Endothelial cell of umbilical vein (primary cell): ENCODE results near the gene CCR9. TPM values are rescaled to one million over a fixed set of nuclear protein-coding genes. Genes with fewer than 3 reads are reported as not detected.

ENCODE experiments used
- BruUV-seq: library from RNA; stranded (reverse); fragments of 400-500 nt; replicated peaks from 2 replicates; lab custom pipeline; 2021; lab: Mats Ljungman, UMichigan
- CTCF ChIA-PET: fragments of 300-600, 350-600 bp; sonication (Branson Sonifier 250); formaldehyde crosslinking; loops from one replicate; lab custom pipeline; 2021; ENCODE audit warnings: antibody characterized with exemption, inconsistent platforms; lab: Charles Lee
- POLR2A ChIA-PET: fragments of 300-600, 350-600 bp; sonication (Branson Sonifier 250); formaldehyde crosslinking; loops from one replicate; lab custom pipeline; 2021; ENCODE audit warnings: antibody characterized with exemption, inconsistent platforms; lab: Charles Lee
- DNase-seq: peaks from one replicate; pipeline ENCODE4 v3.0.0-alpha.2; 2011; ENCODE audit warnings: low read depth, low spot score
- FAIRE-seq: peaks from 2 replicates; lab custom pipeline; 2011; peaks lifted over from hg19 to GRCh38; lab: Jason Lieb, UNC
- H2AFZ ChIP-seq: 2 replicates; pipeline ENCODE4 v1.6.0; 2012; ENCODE audit warnings: low read depth, low read length, control low read depth, inconsistent platforms
- H3K27ac ChIP-seq: 2 replicates; pipeline ENCODE4 v1.5.1; 2011; ENCODE audit warnings: low read depth, mild to moderate bottlenecking, control low read depth, low read length, moderate library complexity; ENCODE audit not compliant: insufficient read depth
- H3K27me3 ChIP-seq, 2 experiments: 2 replicates each; pipeline versions ENCODE4 v1.6.0 to v1.6.1; 2011; ENCODE audit warnings: low read length in 2 of 2, mixed read lengths in 1 of 2; ENCODE audit not compliant: control insufficient read depth in 2 of 2, insufficient read depth in 2 of 2
- H3K36me3 ChIP-seq, 2 experiments: 2 replicates in 1 of 2; 3 replicates in 1 of 2; pipeline ENCODE4 v1.5.1; 2011; ENCODE audit warnings: low read length in 2 of 2, mild to moderate bottlenecking in 1 of 2, moderate library complexity in 1 of 2; ENCODE audit not compliant: control insufficient read depth in 2 of 2, insufficient read depth in 2 of 2; ENCODE audit errors: extremely low read depth in 1 of 2
- H3K4me1 ChIP-seq: 3 replicates; pipeline ENCODE4 v1.5.1; 2011; ENCODE audit warnings: mild to moderate bottlenecking, low read length; ENCODE audit not compliant: control insufficient read depth, insufficient read depth; ENCODE audit errors: extremely low read depth
- H3K4me2 ChIP-seq: 2 replicates; pipeline ENCODE4 v1.6.1; 2011; ENCODE audit warnings: low read length, control low read depth, mixed read lengths; ENCODE audit not compliant: insufficient read depth
- H3K4me3 ChIP-seq, 3 experiments: fragments of 200-600 bp in 1 of 3; sonication (generic), shearing (Covaris generic) in 1 of 3; replicated peaks in 1 of 3; 2 replicates each; pipeline ENCODE4 v1.5.1; 2011 to 2016; ENCODE audit warnings: control low read depth in 3 of 3, low read length in 3 of 3, mild to moderate bottlenecking in 2 of 3, inconsistent platforms in 1 of 3, low read depth in 1 of 3, moderate library complexity in 1 of 3; ENCODE audit not compliant: insufficient read depth in 1 of 3
- H3K79me2 ChIP-seq: 2 replicates; pipeline ENCODE4 v1.6.0; 2012; ENCODE audit warnings: low read length, inconsistent platforms; ENCODE audit not compliant: control insufficient read depth, insufficient read depth
- H3K9ac ChIP-seq: replicated peaks from 2 replicates; pipeline ENCODE3; 2011; ENCODE audit warnings: low read length, control low read depth; ENCODE audit not compliant: insufficient read depth; ENCODE audit errors: extremely low read depth
- H3K9me1 ChIP-seq: replicated peaks from 3 replicates; pipeline ENCODE4 v1.6.0; 2011; ENCODE audit warnings: mild to moderate bottlenecking, low read length; ENCODE audit not compliant: control insufficient read depth, insufficient read depth; ENCODE audit errors: extremely low read depth
- H3K9me3 ChIP-seq: replicated peaks from 2 replicates; pipeline ENCODE4 v1.5.1; 2012; ENCODE audit warnings: low read length, inconsistent platforms; ENCODE audit not compliant: control insufficient read depth, insufficient read depth
- H4K20me1 ChIP-seq: replicated peaks from 2 replicates; pipeline ENCODE3; 2011; ENCODE audit warnings: mild to moderate bottlenecking, low read length; ENCODE audit not compliant: control insufficient read depth, insufficient read depth; ENCODE audit errors: extremely low read depth
- CTCF ChIP-seq, 2 donors: IDR thresholded peaks; 1 replicate in 1 of 2; 2 replicates in 1 of 2; pipeline ENCODE4 v1.5.1; 2011; ENCODE audit warnings: low read length in 2 of 2, mild to moderate bottlenecking in 2 of 2, moderate library complexity in 2 of 2, control low read depth in 1 of 2, inconsistent platforms in 1 of 2, low read depth in 1 of 2; ENCODE audit not compliant: insufficient read depth in 1 of 2; ENCODE audit errors: extremely low read depth in 1 of 2
- EZH2 ChIP-seq: IDR thresholded peaks from 2 replicates; pipeline ENCODE4 v1.6.1; 2012; ENCODE audit warnings: borderline replicate concordance, low read depth, mild to moderate bottlenecking, moderate library complexity, low read length, inconsistent platforms; ENCODE audit not compliant: severe bottlenecking
- FOS ChIP-seq: IDR thresholded peaks from 2 replicates; pipeline ENCODE4 v1.6.1; 2011; ENCODE audit warnings: mild to moderate bottlenecking, low read length, moderate library complexity, borderline replicate concordance; ENCODE audit not compliant: insufficient read depth
- GATA2 ChIP-seq: IDR thresholded peaks from 2 replicates; pipeline ENCODE4 v1.7.0; 2011; ENCODE audit warnings: low read depth, mild to moderate bottlenecking, moderate library complexity, mixed read lengths, low read length; ENCODE audit not compliant: insufficient read length, insufficient read depth
- JUN ChIP-seq: IDR thresholded peaks from 2 replicates; pipeline ENCODE4 v1.6.1; 2011; ENCODE audit warnings: borderline replicate concordance, low read depth; ENCODE audit not compliant: insufficient read length, insufficient read depth
- MAX ChIP-seq: IDR thresholded peaks from 2 replicates; pipeline ENCODE4 v1.6.1; 2011; ENCODE audit not compliant: insufficient read depth, insufficient read length
- MYC ChIP-seq: IDR thresholded peaks from one replicate; pipeline ENCODE4 v1.6.1; 2011; ENCODE audit warnings: mild to moderate bottlenecking, low read depth, low read length
- POLR2A ChIP-seq: IDR thresholded peaks from 2 replicates; pipeline ENCODE4 v1.6.1; 2012; ENCODE audit warnings: low read depth, mild to moderate bottlenecking, control low read depth, low read length
- POLR2AphosphoS5 ChIP-seq: IDR thresholded peaks from 2 replicates; pipeline ENCODE4 v1.6.1; 2012; ENCODE audit warnings: low read depth, mild to moderate bottlenecking, control low read depth, low read length, moderate library complexity; ENCODE audit not compliant: insufficient read depth
- dilution Hi-C: fragments of 300-500 bp; cut with MboI; formaldehyde crosslinking; loops from one replicate; pipeline ENCODE4 v1.15.0; 2019; ENCODE audit warnings: low sequenced_read_pairs; ENCODE audit not compliant: extremely low pct_ligation_motif_present
- intact Hi-C: fragments of 100-400 bp; cut with micrococcal nuclease; formaldehyde crosslinking; loops from one replicate; pipeline ENCODE4 v1.10.0; 2022
- polyA plus RNA-seq, 4 experiments: library from polyadenylated mRNA; depleted of rRNA in 3 of 4; stranded (reverse) in 3 of 4; unstranded in 1 of 4; fragments of >200 nt; gene quantifications; 2 replicates each; pipeline versions ENCODE4 v1.2.1 to v1.2.3, GENCODE V29; 2011 to 2012; ENCODE audit warnings: missing spikeins in 1 of 4
- total RNA-seq: library from RNA; stranded (reverse); gene quantifications from 2 replicates; pipeline ENCODE4 v1.2.3, GENCODE V29; 2021

The CCR9 gene
- total and polyA plus RNA-seq, 2 donors (not counting 3 experiments of a cell fraction or from before 2014, with no cell fraction given) = not detected

GRCh38 chr3:45873638-45874037 is 12.7 kb upstream of the CCR9 start:
- POLR2A ChIA-PET = no interaction called here

More at GRCh38 chr3:45873638-45874037, 12.7 kb upstream of the CCR9 start:
- no peaks in the 10 kb centered on the region for H4K20me1 ChIP-seq
- no TSS peak for BruUV-seq
- H3K9ac ChIP-seq = no peak overlapping the region
- no peaks in the 10 kb centered on the region for H3K9me3 ChIP-seq
- H3K27me3 ChIP-seq = peaks cover 5 to 8% of the 10 kb centered on the region in 2 experiments
- no peaks in the 10 kb centered on the region for H3K36me3 ChIP-seq
- DNase-seq (no peak), FAIRE-seq (no peak)
- TF ChIP-seq MAX (no peak), POLR2AphosphoS5 (no peak), FOS (no peak), GATA2 (no peak), POLR2A (no peak), EZH2 (no peak), JUN (no peak), MYC (no peak), CTCF (IDR thresholded peaks at IDR 0.05; ENCODE audit: extremely low read depth in 1 of 2, insufficient read depth in 1 of 2, low read depth in 1 of 2, low read length in 2 of 2) (no peak)
- no peak overlapping the region for H3K4me2 ChIP-seq
- no peaks in the 10 kb centered on the region for H3K79me2 ChIP-seq
- H3K4me1 ChIP-seq = no peaks in the 10 kb centered on the region
- no peak overlapping the region for H2AFZ ChIP-seq
- dilution Hi-C loops (no loop called here), intact Hi-C loops (no loop called here)
- no peak overlapping the region for H3K4me3 ChIP-seq
- H3K9me1 ChIP-seq = no peaks in the 10 kb centered on the region
- H3K27ac ChIP-seq = no peak overlapping the region
- CTCF ChIA-PET = no interaction called here
